HepG2 (cell line): Measurements from ENCODE around the gene GPX5. TPM values are rescaled to one million over a fixed set of nuclear protein-coding genes. Genes with fewer than 3 reads are reported as not detected.

Source experiments
- ARID2 ChIP-seq: sonication (generic); formaldehyde crosslinking; IDR thresholded peaks from 2 replicates; pipeline ENCODE4 v1.8.1; 2022; ENCODE audit warnings: mild to moderate bottlenecking, missing genetic modification reagents, borderline replicate concordance
- BCL6 ChIP-seq: IDR thresholded peaks from 2 replicates; pipeline ENCODE4 v1.6.1; 2016; ENCODE audit warnings: missing genetic modification reagents, missing compliant biosample characterization
- CEBPB ChIP-seq: IDR thresholded peaks from 2 replicates; pipeline ENCODE4 v1.6.1; 2011; ENCODE audit warnings: low read depth, low read length, improper control_type of control experiment, borderline replicate concordance
- EHMT2 ChIP-seq: fragments of 200-600 bp; sonication (generic); IDR thresholded peaks from 2 replicates; pipeline ENCODE4 v1.7.0; 2017; ENCODE audit warnings: antibody characterized with exemption, low read depth, low read length, borderline replicate concordance
- HNF4A ChIP-seq: sonication (generic); formaldehyde crosslinking; IDR thresholded peaks from 2 replicates; pipeline ENCODE4 v1.4.0; 2020; ENCODE audit warnings: missing genetic modification reagents
- HOXA5 ChIP-seq: sonication (generic); formaldehyde crosslinking; IDR thresholded peaks from 2 replicates; pipeline ENCODE4 v1.4.0; 2020; ENCODE audit warnings: missing genetic modification reagents
- KAT8 ChIP-seq: IDR thresholded peaks from 2 replicates; pipeline ENCODE4 v1.6.1; 2016; ENCODE audit warnings: missing genetic modification reagents, missing compliant biosample characterization
- KDM1A ChIP-seq: IDR thresholded peaks from 2 replicates; pipeline ENCODE4 v1.6.1; 2016; ENCODE audit warnings: missing compliant biosample characterization
- KLF11 ChIP-seq: IDR thresholded peaks from 2 replicates; pipeline ENCODE4 v1.6.1; 2016; ENCODE audit warnings: missing compliant biosample characterization
- MATR3 ChIP-seq: sonication (generic); formaldehyde crosslinking; IDR thresholded peaks from 2 replicates; pipeline ENCODE4 v1.4.0; 2020; ENCODE audit warnings: missing genetic modification reagents
- MED1 ChIP-seq: sonication (generic); formaldehyde crosslinking; IDR thresholded peaks from 2 replicates; pipeline ENCODE4 v1.4.0; 2020; ENCODE audit warnings: missing genetic modification reagents
- MTA3 ChIP-seq: sonication (generic); formaldehyde crosslinking; IDR thresholded peaks from 2 replicates; pipeline ENCODE4 v1.4.0; 2020; ENCODE audit warnings: missing genetic modification reagents
- MTERF4 ChIP-seq: sonication (generic); formaldehyde crosslinking; IDR thresholded peaks from 2 replicates; pipeline ENCODE4 v1.8.0; 2023; ENCODE audit warnings: mild to moderate bottlenecking, missing genetic modification reagents
- MYC ChIP-seq: sonication (generic); formaldehyde crosslinking; IDR thresholded peaks from 2 replicates; pipeline ENCODE4 v1.9.0; 2021; ENCODE audit warnings: missing genetic modification reagents, borderline replicate concordance
- TGIF2 ChIP-seq: IDR thresholded peaks from 2 replicates; pipeline ENCODE4 v1.6.1; 2016; ENCODE audit warnings: control low read depth, missing compliant biosample characterization
- ZBTB38 ChIP-seq: sonication (generic); formaldehyde crosslinking; IDR thresholded peaks from 2 replicates; pipeline ENCODE4 v1.5.1; 2020; ENCODE audit warnings: mild to moderate bottlenecking, missing genetic modification reagents
- ZFX ChIP-seq: sonication (generic); formaldehyde crosslinking; IDR thresholded peaks from 2 replicates; pipeline ENCODE4 v1.4.0; 2020; ENCODE audit warnings: mild to moderate bottlenecking, low read depth, missing genetic modification reagents, moderate library complexity
- ZNF124 ChIP-seq: sonication (generic); formaldehyde crosslinking; IDR thresholded peaks from 2 replicates; pipeline ENCODE4 v1.4.0; 2020; ENCODE audit warnings: missing genetic modification reagents
- ZNF3 ChIP-seq: IDR thresholded peaks from 2 replicates; pipeline ENCODE4 v1.7.0; 2017; ENCODE audit warnings: inconsistent platforms
- ZNF33B ChIP-seq: sonication (generic); formaldehyde crosslinking; IDR thresholded peaks from 2 replicates; pipeline ENCODE4 v1.5.1; 2020; ENCODE audit warnings: mild to moderate bottlenecking, missing genetic modification reagents
- ZNF431 ChIP-seq: sonication (generic); formaldehyde crosslinking; IDR thresholded peaks from 2 replicates; pipeline ENCODE4 v1.9.0; 2022; ENCODE audit warnings: missing genetic modification reagents, low read depth, mild to moderate bottlenecking, borderline replicate concordance
- ZNF501 ChIP-seq: sonication (generic); formaldehyde crosslinking; IDR thresholded peaks from 2 replicates; pipeline ENCODE4 v1.5.1; 2020; ENCODE audit warnings: mild to moderate bottlenecking, moderate library complexity, missing genetic modification reagents
- ZSCAN9 ChIP-seq: IDR thresholded peaks from 2 replicates; pipeline ENCODE4 v1.6.1; 2016; ENCODE audit warnings: borderline replicate concordance
- polyA plus RNA-seq, 8 experiments: library from polyadenylated mRNA; depleted of rRNA in 3 of 8; stranded (reverse) in 7 of 8; unstranded in 1 of 8; fragments of >200 nt; fragmentation: Illumina TruSeq in 4 of 8; extraction: Trizol in 4 of 8; gene quantifications; 2 replicates each; pipeline versions ENCODE4 v1.2.1 to v1.2.3, GENCODE V29; 2011 to 2016; ENCODE audit warnings: low read depth in 4 of 8, missing spikeins in 1 of 8, mixed read lengths in 1 of 8; ENCODE audit not compliant: insufficient read depth in 1 of 8
- total RNA-seq, 5 experiments: library from RNA; depleted of rRNA; stranded (reverse); fragments of >200 nt; fragmentation: Illumina TruSeq; extraction: Trizol; gene quantifications; 2 replicates each; pipeline ENCODE4 v1.2.3, GENCODE V29; 2016; ENCODE audit warnings: low read depth in 1 of 5
- TF ChIP-seq, protein P1 (sequence below): sonication (generic); formaldehyde crosslinking; IDR thresholded peaks from 2 replicates; pipeline ENCODE4 v1.5.0; 2020; ENCODE audit warnings: mild to moderate bottlenecking, low read depth, missing genetic modification reagents, borderline replicate concordance
- TF ChIP-seq, protein P2 (sequence below): IDR thresholded peaks from 2 replicates; pipeline ENCODE4 v1.6.1; 2016; ENCODE audit warnings: mild to moderate bottlenecking
- TF ChIP-seq, protein P3 (sequence below): sonication (generic); formaldehyde crosslinking; IDR thresholded peaks from 2 replicates; pipeline ENCODE4 v1.5.0; 2020; ENCODE audit warnings: mild to moderate bottlenecking, missing genetic modification reagents, moderate library complexity

Gene GPX5
- total and polyA plus RNA-seq, 2 of the 13 experiments (the other 11 are each of a cell fraction or from before 2014, with no cell fraction given) = not detected

- TF ChIP-seq ZSCAN9 (CRISPR knock-in tag) = peak; percentile 17; the same call in 1 of the 2 replicates
- no peak for TF ChIP-seq MATR3 (CRISPR knock-in tag)
- TF ChIP-seq, protein P1, sequence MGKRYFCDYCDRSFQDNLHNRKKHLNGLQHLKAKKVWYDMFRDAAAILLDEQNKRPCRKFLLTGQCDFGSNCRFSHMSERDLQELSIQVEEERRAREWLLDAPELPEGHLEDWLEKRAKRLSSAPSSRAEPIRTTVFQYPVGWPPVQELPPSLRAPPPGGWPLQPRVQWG (CRISPR knock-in tag) = no peak
- TF ChIP-seq TGIF2 = peak; percentile 55; the same call in 1 of the 2 replicates
- peak; percentile 69; the same call in 1 of the 2 replicates for TF ChIP-seq EHMT2
- TF ChIP-seq, protein P2, sequence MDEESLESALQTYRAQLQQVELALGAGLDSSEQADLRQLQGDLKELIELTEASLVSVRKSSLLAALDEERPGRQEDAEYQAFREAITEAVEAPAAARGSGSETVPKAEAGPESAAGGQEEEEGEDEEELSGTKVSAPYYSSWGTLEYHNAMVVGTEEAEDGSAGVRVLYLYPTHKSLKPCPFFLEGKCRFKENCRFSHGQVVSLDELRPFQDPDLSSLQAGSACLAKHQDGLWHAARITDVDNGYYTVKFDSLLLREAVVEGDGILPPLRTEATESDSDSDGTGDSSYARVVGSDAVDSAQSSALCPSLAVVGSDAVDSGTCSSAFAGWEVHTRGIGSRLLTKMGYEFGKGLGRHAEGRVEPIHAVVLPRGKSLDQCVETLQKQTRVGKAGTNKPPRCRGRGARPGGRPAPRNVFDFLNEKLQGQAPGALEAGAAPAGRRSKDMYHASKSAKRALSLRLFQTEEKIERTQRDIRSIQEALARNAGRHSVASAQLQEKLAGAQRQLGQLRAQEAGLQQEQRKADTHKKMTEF (CRISPR knock-in tag) = peak; percentile 82
- TF ChIP-seq ZNF3 (CRISPR knock-in tag) = peak; percentile 81; the same call in 1 of the 2 replicates
- TF ChIP-seq KDM1A (CRISPR knock-in tag) = peak; percentile 66; the same call in 1 of the 2 replicates
- TF ChIP-seq, protein P3, sequence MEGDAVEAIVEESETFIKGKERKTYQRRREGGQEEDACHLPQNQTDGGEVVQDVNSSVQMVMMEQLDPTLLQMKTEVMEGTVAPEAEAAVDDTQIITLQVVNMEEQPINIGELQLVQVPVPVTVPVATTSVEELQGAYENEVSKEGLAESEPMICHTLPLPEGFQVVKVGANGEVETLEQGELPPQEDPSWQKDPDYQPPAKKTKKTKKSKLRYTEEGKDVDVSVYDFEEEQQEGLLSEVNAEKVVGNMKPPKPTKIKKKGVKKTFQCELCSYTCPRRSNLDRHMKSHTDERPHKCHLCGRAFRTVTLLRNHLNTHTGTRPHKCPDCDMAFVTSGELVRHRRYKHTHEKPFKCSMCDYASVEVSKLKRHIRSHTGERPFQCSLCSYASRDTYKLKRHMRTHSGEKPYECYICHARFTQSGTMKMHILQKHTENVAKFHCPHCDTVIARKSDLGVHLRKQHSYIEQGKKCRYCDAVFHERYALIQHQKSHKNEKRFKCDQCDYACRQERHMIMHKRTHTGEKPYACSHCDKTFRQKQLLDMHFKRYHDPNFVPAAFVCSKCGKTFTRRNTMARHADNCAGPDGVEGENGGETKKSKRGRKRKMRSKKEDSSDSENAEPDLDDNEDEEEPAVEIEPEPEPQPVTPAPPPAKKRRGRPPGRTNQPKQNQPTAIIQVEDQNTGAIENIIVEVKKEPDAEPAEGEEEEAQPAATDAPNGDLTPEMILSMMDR (CRISPR knock-in tag) = peak; percentile 75
- TF ChIP-seq ZFX (CRISPR knock-in tag) = peak; percentile 8; the same call in 1 of the 2 replicates
- TF ChIP-seq ZNF124 = 0 out of 2 replicates have a peak, but pooled peaks have one; percentile 52
- peak; percentile 26; the same call in 1 of the 2 replicates for TF ChIP-seq BCL6 (CRISPR knock-in tag)
- 0 out of 2 replicates have a peak, but pooled peaks have one; percentile 33 for TF ChIP-seq KLF11 (CRISPR knock-in tag)
- peak; percentile 59; the same call in 1 of the 2 replicates for TF ChIP-seq ZBTB38
- TF ChIP-seq MTERF4 (CRISPR knock-in tag) = peak; percentile 53; the same call in 1 of the 2 replicates
- TF ChIP-seq HOXA5 (CRISPR knock-in tag) = peak; percentile 54; the same call in 1 of the 2 replicates
- 0 out of 2 replicates have a peak, but pooled peaks have one; percentile 56 for TF ChIP-seq ARID2
- TF ChIP-seq MTA3 (CRISPR knock-in tag) = no peak
- TF ChIP-seq ZNF431 (CRISPR knock-in tag) = 0 out of 2 replicates have a peak, but pooled peaks have one; percentile 31
- peak; percentile 73 for TF ChIP-seq ZNF501 (CRISPR knock-in tag)
- peak; percentile 43; the same call in 1 of the 2 replicates for TF ChIP-seq MYC (CRISPR knock-in tag)
- TF ChIP-seq MED1 (CRISPR knock-in tag) = peak; percentile 23; the same call in 1 of the 2 replicates
- 0 out of 2 replicates have a peak, but pooled peaks have one; percentile 43 for TF ChIP-seq KAT8 (CRISPR knock-in tag)
- peak; percentile 67; the same call in 1 of the 2 replicates for TF ChIP-seq ZNF33B (CRISPR knock-in tag)
- TF ChIP-seq CEBPB = peak; percentile 81
- no peak for TF ChIP-seq HNF4A
These were observed 17.0 kb downstream of the GPX5 start (continued) for GRCh38 chr6:28542440-28543296.
